Activated CD4-positive, alpha-beta memory T cell treated with anti-CD3 and anti-CD28 coated beads, Interleukin-2, amount 10 ng/mL, durations not matched to agents 7 days and 5 days (primary cell): ENCODE data around the gene QRFP. TPM values are rescaled to one million over a fixed set of nuclear protein-coding genes. Genes with fewer than 3 reads are reported as not detected.
"Not testable (repeated sequence)": the region's sequence is repeated elsewhere in the genome, so short reads cannot be mapped to it uniquely, and the experiment has no call there.

Experiments used
- CTCF ChIA-PET: fragments of 350-600 bp; sonication (Branson Sonifier 250); formaldehyde crosslinking; loops from one replicate; lab custom pipeline; 2021; ENCODE audit warnings: antibody characterized with exemption, inconsistent platforms; lab: Charles Lee
- POLR2A ChIA-PET: fragments of 350-600 bp; sonication (Branson Sonifier 250); formaldehyde crosslinking; loops from one replicate; lab custom pipeline; 2021; ENCODE audit warnings: antibody characterized with exemption; lab: Charles Lee
- DNase-seq: peaks from one replicate; pipeline ENCODE4 v3.0.0-alpha.2; 2020
- H3K27ac Mint-ChIP-seq: one replicate; pipeline ENCODE4 v1.8.0; 2021; ENCODE audit warnings: mild to moderate bottlenecking, mixed read lengths
- H3K27me3 Mint-ChIP-seq: one replicate; pipeline ENCODE4 v1.8.0; 2021; ENCODE audit warnings: mixed read lengths
- H3K36me3 Mint-ChIP-seq: one replicate; pipeline ENCODE4 v1.8.0; 2021; ENCODE audit warnings: low read depth, mixed read lengths
- H3K4me1 Mint-ChIP-seq: one replicate; pipeline ENCODE4 v1.8.0; 2021; ENCODE audit warnings: mixed read lengths
- H3K4me3 Mint-ChIP-seq: one replicate; pipeline ENCODE4 v1.8.0; 2021; ENCODE audit warnings: mild to moderate bottlenecking, mixed read lengths
- H3K9me3 Mint-ChIP-seq: one replicate; pipeline ENCODE4 v1.8.0; 2021; ENCODE audit warnings: mixed read lengths
- total RNA-seq, 2 experiments: library from RNA; stranded (reverse); gene quantifications; one replicate each; pipeline ENCODE4 v1.2.3, GENCODE V29; 2021

The QRFP gene
- total RNA-seq, 2 experiments from 2014 or later: not detected

GRCh38 chr9:130856474-130856873 is 40.1 kb downstream of the QRFP start:
- Mint-ChIP-seq H3K27ac (no peak overlapping the region), H3K4me1 (no peaks in the 10 kb centered on the region), H3K9me3 (no peaks in the 10 kb centered on the region), H3K36me3 (no peaks in the 10 kb centered on the region), H3K27me3 (no peaks in the 10 kb centered on the region), H3K4me3 (no peak overlapping the region)
- POLR2A ChIA-PET: no interaction called here
- CTCF ChIA-PET: interaction anchor here (1.1 kb wide), 1 partner anchor 9 kb away, joined by 3 read pairs; no protein-coding TSS in a partner anchor
- no peak for DNase-seq

- DNase-seq: no peak
- H3K4me1 Mint-ChIP-seq: no peaks in the 10 kb centered on the region
- ChIA-PET POLR2A (no interaction called here), CTCF (interaction anchor here (1.2 to 2.2 kb wide), 3 partner anchors 10 to 15 kb away, joined by 3 to 7 read pairs (median 4); no protein-coding TSS in a partner anchor)
- H3K27me3 Mint-ChIP-seq: no peaks in the 10 kb centered on the region
- no peak overlapping the region for H3K27ac Mint-ChIP-seq
- no peak overlapping the region for H3K4me3 Mint-ChIP-seq
- no peaks in the 10 kb centered on the region for H3K36me3 Mint-ChIP-seq
- H3K9me3 Mint-ChIP-seq: no peaks in the 10 kb centered on the region
Measured at GRCh38 chr9:130854835-130855234, 41.8 kb downstream of the QRFP start.

- ChIA-PET CTCF (interaction anchor here (1.2 to 2.2 kb wide), 2 partner anchors 10 to 16 kb away, joined by 3 to 7 read pairs; no protein-coding TSS in a partner anchor), POLR2A (no interaction called here)
- Mint-ChIP-seq H3K4me1 (no peaks in the 10 kb centered on the region), H3K27ac (no peak overlapping the region), H3K27me3 (no peaks in the 10 kb centered on the region), H3K9me3 (no peaks in the 10 kb centered on the region), H3K36me3 (no peaks in the 10 kb centered on the region), H3K4me3 (no peak overlapping the region)
- DNase-seq: no peak
Measured at GRCh38 chr9:130854092-130854491, 42.5 kb downstream of the QRFP start.

- Mint-ChIP-seq H3K4me1 (no peaks in the 10 kb centered on the region), H3K36me3 (no peaks in the 10 kb centered on the region), H3K27me3 (no peaks in the 10 kb centered on the region), H3K27ac (no peak overlapping the region), H3K9me3 (no peaks in the 10 kb centered on the region), H3K4me3 (no peak overlapping the region)
- no peak for DNase-seq
- ChIA-PET POLR2A (no interaction called here), CTCF (interaction anchor here (0.6 to 2.2 kb wide), 2 partner anchors 12 to 146 kb away, joined by 3 to 7 read pairs; no protein-coding TSS in a partner anchor)
Measured at GRCh38 chr9:130852801-130853200, 43.8 kb downstream of the QRFP start.

GRCh38 chr9:130849356-130849755 is 47.3 kb downstream of the QRFP start:
- DNase-seq: no peak
- ChIA-PET CTCF (interaction anchor here (2.3 kb wide), 1 partner anchor 18 kb away, joined by 6 read pairs; no protein-coding TSS in a partner anchor), POLR2A (no interaction called here)
- no peak overlapping the region for H3K27ac Mint-ChIP-seq
- no peaks in the 10 kb centered on the region for H3K4me1 Mint-ChIP-seq
- no peak overlapping the region for H3K4me3 Mint-ChIP-seq
- no peaks in the 10 kb centered on the region for H3K9me3 Mint-ChIP-seq
- H3K27me3 Mint-ChIP-seq: no peaks in the 10 kb centered on the region
- H3K36me3 Mint-ChIP-seq: no peaks in the 10 kb centered on the region

- H3K36me3 Mint-ChIP-seq, H3K4me1 Mint-ChIP-seq, DNase-seq, H3K4me3 Mint-ChIP-seq, H3K27me3 Mint-ChIP-seq, CTCF ChIA-PET, H3K9me3 Mint-ChIP-seq, H3K27ac Mint-ChIP-seq, POLR2A ChIA-PET: not testable (repeated sequence)
Measured at GRCh38 chr9:130848514-130848913, 48.1 kb downstream of the QRFP start.

GRCh38 chr9:130847306-130848217 is 49.0 kb downstream of the QRFP start:
- ChIA-PET POLR2A (no interaction called here), CTCF (interaction anchor here (1.7 kb wide), 1 partner anchor 14 kb away, joined by 3 read pairs; no protein-coding TSS in a partner anchor)
- Mint-ChIP-seq H3K4me1 (peaks cover 7% of the 10 kb centered on the region), H3K4me3 (no peak overlapping the region), H3K27me3 (no peaks in the 10 kb centered on the region), H3K9me3 (no peaks in the 10 kb centered on the region), H3K36me3 (no peaks in the 10 kb centered on the region), H3K27ac (no peak overlapping the region)
- no peak for DNase-seq

DNA sequence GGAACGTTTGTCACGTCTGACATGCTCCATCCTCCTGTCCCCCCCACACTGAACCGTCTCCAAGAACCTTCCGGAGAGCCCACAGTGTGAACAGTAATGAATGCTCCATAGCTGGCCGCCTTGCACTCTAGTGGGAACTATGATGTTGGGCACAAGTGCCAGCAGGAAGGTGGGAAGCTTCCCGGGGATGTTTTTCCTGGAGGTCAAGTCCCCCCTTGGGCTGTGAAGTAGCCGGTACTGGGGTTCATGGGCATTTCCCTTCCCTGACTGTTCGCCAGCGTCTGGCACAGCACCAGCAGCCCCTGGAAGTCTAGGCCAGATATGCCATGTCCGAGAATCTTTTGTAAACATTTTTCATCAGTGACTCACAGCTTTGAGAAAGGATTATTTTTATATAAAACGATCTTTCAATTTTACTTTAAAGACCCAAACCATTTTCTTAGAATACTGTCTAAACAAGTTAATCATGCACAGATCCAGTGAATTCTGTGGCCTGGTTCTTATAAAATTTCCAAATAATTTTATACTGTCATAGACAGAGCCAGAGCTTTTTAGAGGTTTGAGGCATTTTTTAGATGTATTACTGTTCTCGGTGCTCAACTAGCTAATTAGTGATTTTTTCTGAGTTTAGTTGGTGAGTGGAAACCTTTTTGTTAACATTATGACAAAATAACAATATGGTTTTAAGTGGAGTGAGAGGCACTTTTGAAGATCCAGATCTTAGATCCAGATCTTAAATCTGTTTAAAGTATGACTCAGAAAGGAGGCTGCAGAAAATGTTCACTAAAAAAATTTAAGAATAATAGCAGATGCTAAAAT is 49.9 kb downstream of the QRFP start:
- POLR2A ChIA-PET: no interaction called here
- H3K4me3 Mint-ChIP-seq: no peak overlapping the region
- H3K36me3 Mint-ChIP-seq: no peaks in the 10 kb centered on the region
- H3K27me3 Mint-ChIP-seq: no peaks in the 10 kb centered on the region
- H3K27ac Mint-ChIP-seq: no peak overlapping the region
- DNase-seq: no peak
- CTCF ChIA-PET: interaction anchor here (1.7 kb wide), 1 partner anchor 15 kb away, joined by 3 read pairs; no protein-coding TSS in a partner anchor
- H3K9me3 Mint-ChIP-seq: no peaks in the 10 kb centered on the region
- H3K4me1 Mint-ChIP-seq: peaks cover 7% of the 10 kb centered on the region

GRCh38 chr9:130845901-130846481 is 50.6 kb downstream of the QRFP start:
- H3K4me3 Mint-ChIP-seq: no peak overlapping the region
- POLR2A ChIA-PET: no interaction called here

DNA sequence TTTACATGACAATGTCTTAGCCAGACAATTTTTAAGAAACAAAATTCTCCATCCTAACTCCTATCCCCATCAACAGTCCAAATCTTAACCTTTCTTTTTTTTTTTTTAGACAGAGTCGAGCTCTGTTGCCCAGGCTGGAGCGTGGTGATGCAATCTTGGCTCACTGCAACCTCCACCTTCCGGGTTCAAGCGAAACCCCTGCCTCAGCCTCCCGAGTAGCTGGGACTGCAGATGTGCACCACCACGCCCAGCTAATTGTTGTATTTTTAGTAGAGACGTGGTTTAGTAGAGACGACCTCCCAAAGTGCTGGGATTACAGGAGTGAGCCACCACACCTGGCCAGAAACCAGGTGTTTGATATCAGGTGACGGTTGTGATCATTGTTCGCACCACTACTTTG is 51.4 kb downstream of the QRFP start:
- CTCF ChIA-PET: interaction anchor here (1.2 to 1.7 kb wide), 2 partner anchors 17 to 22 kb away, joined by 3 to 4 read pairs; no protein-coding TSS in a partner anchor
- Mint-ChIP-seq H3K27me3 (no peaks in the 10 kb centered on the region), H3K4me3 (no peak overlapping the region), H3K9me3 (no peaks in the 10 kb centered on the region), H3K27ac (no peak overlapping the region), H3K36me3 (no peaks in the 10 kb centered on the region), H3K4me1 (peaks cover 7% of the 10 kb centered on the region)
- POLR2A ChIA-PET: interaction anchor here (0.7 kb wide), 1 partner anchor 911 kb away, joined by 3 read pairs; no protein-coding TSS in a partner anchor
- DNase-seq: no peak

More at GRCh38 chr9:130845901-130846481, 50.6 kb downstream of the QRFP start:
- no peaks in the 10 kb centered on the region for H3K36me3 Mint-ChIP-seq
- CTCF ChIA-PET: interaction anchor here (0.5 to 1.7 kb wide), 3 partner anchors 16 to 72 kb away, joined by 3 to 4 read pairs (median 3); no protein-coding TSS in a partner anchor
- no peaks in the 10 kb centered on the region for H3K27me3 Mint-ChIP-seq
- no peak for DNase-seq
- no peaks in the 10 kb centered on the region for H3K9me3 Mint-ChIP-seq
- peaks cover 7% of the 10 kb centered on the region for H3K4me1 Mint-ChIP-seq
- no peak overlapping the region for H3K27ac Mint-ChIP-seq

DNA sequence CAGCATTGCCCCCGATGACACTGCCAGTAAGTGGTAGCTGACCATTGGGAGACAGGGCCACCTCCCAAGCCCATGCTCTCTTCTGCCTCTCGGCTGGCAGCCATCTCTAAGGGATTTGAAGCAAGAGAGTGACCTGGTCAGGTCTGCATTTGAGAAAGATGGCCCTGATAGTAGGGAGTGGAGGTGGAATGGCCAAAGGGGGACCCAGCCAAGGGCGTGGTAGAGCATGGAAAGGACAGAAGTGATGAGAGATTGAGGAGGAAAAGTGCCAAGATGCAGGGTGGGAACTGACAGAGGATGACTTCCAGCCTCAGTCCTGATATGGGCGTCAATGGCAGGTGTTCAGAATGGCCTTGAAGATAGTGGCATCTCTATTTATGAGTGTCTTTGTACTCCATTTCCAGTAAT is 52.6 kb downstream of the QRFP start:
- CTCF ChIA-PET: interaction anchor here (2.6 kb wide), 1 partner anchor 21 kb away, joined by 13 read pairs; no protein-coding TSS in a partner anchor
- Mint-ChIP-seq H3K4me3 (no peak overlapping the region), H3K27me3 (no peaks in the 10 kb centered on the region), H3K4me1 (peaks cover 7% of the 10 kb centered on the region), H3K36me3 (no peaks in the 10 kb centered on the region), H3K9me3 (no peaks in the 10 kb centered on the region), H3K27ac (no peak overlapping the region)
- POLR2A ChIA-PET: no interaction called here
- DNase-seq: no peak
